ENCODE results near the gene SLC26A1.

GRCh38 chr4:958314-958665 lies 34.9 kb downstream of the SLC26A1 start:
- no peak for TF ChIP-seq CTCF (IDR thresholded peaks at IDR 0.05)
- no peak for TF ChIP-seq EP300 (IDR thresholded peaks at IDR 0.05)
- TF ChIP-seq POLR2A (IDR thresholded peaks at IDR 0.05): no peak
